Upper lobe of left lung (tissue), 6 donors: ENCODE measurements around the gene FER. TPM values are rescaled to one million over a fixed set of nuclear protein-coding genes. Genes with fewer than 3 reads are reported as not detected.
A peak's percentile ranks its signal among the peaks of the same experiment; 100 is the strongest.

ENCODE experiments used
- ATAC-seq, 2 donors: fragments of 200-7000 bp; cut with Tn5 transposase; one replicate each; pipeline ENCODE4 v1.9.1; 2022; ENCODE audit warnings: mild to moderate bottlenecking in 2 of 2, moderate library complexity in 2 of 2; ENCODE audit not compliant: low FRiP score in 2 of 2
- DNase-seq, 2 donors: peaks; one replicate each; pipeline ENCODE4 v3.0.0-alpha.2; 2019 to 2020
- H3K27ac ChIP-seq, 4 donors: fragments of 200-600 bp; sonication (generic); one replicate each; pipeline ENCODE4 v1.5.1; 2016 to 2019
- H3K27me3 ChIP-seq, 4 donors: fragments of 200-600 bp; sonication (generic); one replicate each; pipeline ENCODE4 v1.5.1; 2017 to 2019
- H3K36me3 ChIP-seq, 4 donors: fragments of 200-600 bp; sonication (generic); one replicate each; pipeline ENCODE4 v1.5.1; 2016 to 2019
- H3K4me1 ChIP-seq, 4 donors: fragments of 200-600 bp; sonication (generic); one replicate each; pipeline ENCODE4 v1.5.1; 2018 to 2019
- H3K4me3 ChIP-seq, 4 donors: fragments of 200-600 bp; sonication (generic); one replicate each; pipeline ENCODE4 v1.5.1; 2017 to 2019; ENCODE audit warnings: mild to moderate bottlenecking in 2 of 4, moderate library complexity in 1 of 4
- H3K9me3 ChIP-seq, 4 donors: fragments of 200-600 bp; sonication (generic); one replicate each; pipeline ENCODE4 v1.5.1; 2018 to 2019
- EP300 ChIP-seq, 4 donors: sonication (generic); formaldehyde crosslinking; IDR thresholded peaks; one replicate each; pipeline ENCODE4 v1.5.1; 2017; ENCODE audit warnings: antibody characterized with exemption in 4 of 4, control low read depth in 2 of 4
- POLR2A ChIP-seq, 4 donors: fragments of 450-650 bp; IDR thresholded peaks; one replicate each; pipeline ENCODE4 v1.5.1; 2016 to 2017; ENCODE audit warnings: antibody characterized with exemption in 4 of 4, mild to moderate bottlenecking in 2 of 4
- POLR2AphosphoS5 ChIP-seq, 2 donors: sonication (generic); formaldehyde crosslinking; IDR thresholded peaks; one replicate each; pipeline ENCODE4 v1.5.1; 2017; ENCODE audit warnings: antibody characterized with exemption in 2 of 2
- WGBS, 2 donors: methylation state at CpG; one replicate each; pipeline ENCODE4 v1.1.5; 2017 to 2018; 5-methylcytosine and 5-hydroxymethylcytosine counted together
- total RNA-seq, 6 donors: library from RNA; depleted of rRNA in 4 of 6; stranded (reverse); fragments of >200 nt in 4 of 6; gene quantifications; one replicate each; pipeline versions ENCODE4 v1.1.0 to v1.2.1, GENCODE V29; 2016 to 2021
- TF ChIP-seq, protein P1 (sequence below), 6 experiments: fragments of 450-650 bp in 4 of 6; fragments of 200-600 bp in 2 of 6; sonication (generic) in 2 of 6; IDR thresholded peaks; one replicate each; pipeline ENCODE4 v1.5.1; 2016 to 2019; ENCODE audit warnings: antibody characterized with exemption in 6 of 6
- donor health status: DM: no; HTN: no; CAD: no; lungs with moderate emphysema.
- donor health status: DM: no; HTN: yes; CAD: no; lungs with severe emphysema.

FER gene
- total RNA-seq, 6 donors from 2014 or later = 17.6 to 55.5 (median 27.9) TPM

DNA sequence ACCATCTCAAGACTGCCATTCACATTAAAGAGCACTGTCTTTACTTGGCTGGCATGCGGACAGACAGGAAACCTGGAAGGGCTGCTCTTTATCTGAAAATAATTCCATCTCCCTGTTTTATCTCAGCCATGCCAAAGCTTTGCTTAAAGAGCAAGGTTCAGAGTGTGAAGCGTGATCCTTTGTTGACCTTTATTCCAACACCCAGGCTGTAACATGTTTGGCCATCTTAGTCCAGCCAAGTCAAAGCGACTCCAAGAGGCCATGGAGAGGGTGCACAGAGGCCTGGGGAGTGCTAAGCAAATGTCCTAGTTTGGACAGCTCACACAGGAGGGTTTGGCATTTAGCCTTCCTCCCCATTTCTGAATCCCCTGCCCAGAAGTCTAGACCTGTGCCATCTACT, 467.3 kb downstream of the FER start:
- 77 to 92% methylated on average over 3 of the region's 3 CpGs for WGBS, 2 donors
- TF ChIP-seq POLR2A (IDR thresholded peaks at IDR 0.05) (no peak), EP300 (IDR thresholded peaks at IDR 0.05) (no peak), POLR2AphosphoS5 (IDR thresholded peaks at IDR 0.05) (no peak)
- TF ChIP-seq, protein P1, sequence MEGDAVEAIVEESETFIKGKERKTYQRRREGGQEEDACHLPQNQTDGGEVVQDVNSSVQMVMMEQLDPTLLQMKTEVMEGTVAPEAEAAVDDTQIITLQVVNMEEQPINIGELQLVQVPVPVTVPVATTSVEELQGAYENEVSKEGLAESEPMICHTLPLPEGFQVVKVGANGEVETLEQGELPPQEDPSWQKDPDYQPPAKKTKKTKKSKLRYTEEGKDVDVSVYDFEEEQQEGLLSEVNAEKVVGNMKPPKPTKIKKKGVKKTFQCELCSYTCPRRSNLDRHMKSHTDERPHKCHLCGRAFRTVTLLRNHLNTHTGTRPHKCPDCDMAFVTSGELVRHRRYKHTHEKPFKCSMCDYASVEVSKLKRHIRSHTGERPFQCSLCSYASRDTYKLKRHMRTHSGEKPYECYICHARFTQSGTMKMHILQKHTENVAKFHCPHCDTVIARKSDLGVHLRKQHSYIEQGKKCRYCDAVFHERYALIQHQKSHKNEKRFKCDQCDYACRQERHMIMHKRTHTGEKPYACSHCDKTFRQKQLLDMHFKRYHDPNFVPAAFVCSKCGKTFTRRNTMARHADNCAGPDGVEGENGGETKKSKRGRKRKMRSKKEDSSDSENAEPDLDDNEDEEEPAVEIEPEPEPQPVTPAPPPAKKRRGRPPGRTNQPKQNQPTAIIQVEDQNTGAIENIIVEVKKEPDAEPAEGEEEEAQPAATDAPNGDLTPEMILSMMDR (IDR thresholded peaks at IDR 0.05) = no peak
- DNase-seq = no peak
- ATAC-seq = no peak
- Histone ChIP-seq H3K36me3 (no peaks in the 10 kb centered on the region), H3K27ac (no peak overlapping the region), H3K9me3 (no peaks in the 10 kb centered on the region), H3K4me1 (no peaks in the 10 kb centered on the region), H3K4me3 (no peak overlapping the region), H3K27me3 (no peaks in the 10 kb centered on the region)

DNA sequence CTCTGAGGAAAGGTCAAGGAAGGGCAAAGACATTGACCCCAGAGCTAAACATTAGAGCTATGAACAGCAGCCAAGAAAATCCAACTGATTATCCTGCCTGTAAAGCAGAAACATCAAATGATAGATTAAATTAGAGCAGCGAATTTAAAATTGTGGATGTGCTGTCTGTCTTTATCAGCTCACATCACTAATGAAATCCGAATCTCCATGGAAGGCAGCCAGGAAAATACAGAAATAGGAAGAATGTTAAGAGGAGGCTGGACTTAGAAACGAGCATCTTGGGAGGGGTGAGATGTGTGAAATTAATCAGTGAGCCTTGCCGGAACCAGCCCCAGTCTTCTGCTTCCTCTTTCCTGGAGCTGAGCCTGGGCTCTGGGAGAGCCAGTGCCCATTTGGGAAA, 471.1 kb downstream of the FER start:
- Histone ChIP-seq H3K27ac (no peak overlapping the region), H3K4me3 (no peak overlapping the region), H3K27me3 (no peaks in the 10 kb centered on the region), H3K4me1 (no peaks in the 10 kb centered on the region), H3K36me3 (no peaks in the 10 kb centered on the region), H3K9me3 (no peaks in the 10 kb centered on the region)
- ATAC-seq (no peak), DNase-seq (no peak)
- 50 to 53% methylated on average over 4 of the region's 4 CpGs for WGBS, 2 donors
- TF ChIP-seq, protein P1 (IDR thresholded peaks at IDR 0.05) = no peak
- TF ChIP-seq EP300 (IDR thresholded peaks at IDR 0.05) (no peak), POLR2AphosphoS5 (IDR thresholded peaks at IDR 0.05) (no peak), POLR2A (IDR thresholded peaks at IDR 0.05) (no peak)

GRCh38 chr5:109223531-109223930, 475.8 kb downstream of the FER start:
- WGBS, 2 donors = 82 to 91% methylated on average over 9 of the region's 9 CpGs
- DNase-seq = peak in 1 of 2 donors; percentile 37
- H3K36me3 ChIP-seq = no peaks in the 10 kb centered on the region
- ATAC-seq = no peak
- no peak overlapping the region for H3K27ac ChIP-seq
- H3K27me3 ChIP-seq = no peaks in the 10 kb centered on the region
- no peak overlapping the region for H3K4me3 ChIP-seq
- H3K4me1 ChIP-seq = no peaks in the 10 kb centered on the region
- no peaks in the 10 kb centered on the region for H3K9me3 ChIP-seq
- TF ChIP-seq POLR2AphosphoS5 (IDR thresholded peaks at IDR 0.05) (no peak), EP300 (IDR thresholded peaks at IDR 0.05) (no peak), POLR2A (IDR thresholded peaks at IDR 0.05) (no peak)
- TF ChIP-seq, protein P1 (IDR thresholded peaks at IDR 0.05) = no peak

DNA sequence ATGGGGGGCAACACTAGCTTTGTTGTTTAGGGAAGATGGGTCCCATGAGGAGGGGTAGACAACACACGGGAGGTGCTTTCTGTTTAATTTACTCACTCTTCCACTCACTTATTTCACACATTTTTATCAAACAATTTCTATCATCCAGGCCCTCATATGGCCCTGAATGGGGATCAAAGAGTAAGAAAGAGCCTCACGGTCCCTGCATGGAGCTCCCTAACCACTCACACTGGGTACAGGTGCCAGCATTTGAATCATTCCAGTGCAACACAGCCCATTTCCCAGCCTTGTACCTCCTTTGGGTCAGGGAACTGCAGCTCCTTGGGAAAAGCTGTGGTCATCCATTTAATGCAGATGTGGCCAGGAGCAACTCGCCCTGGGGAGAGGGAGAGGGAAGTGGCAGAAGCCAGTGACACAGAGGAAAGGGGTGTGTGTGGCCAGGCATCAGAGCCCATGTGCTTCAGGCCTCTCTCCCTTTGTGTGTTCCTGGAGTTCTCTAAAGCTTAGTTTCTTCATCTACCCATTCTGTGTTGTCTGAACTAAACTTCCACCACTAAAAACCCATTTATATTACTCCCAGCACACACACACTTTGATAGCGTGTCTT, 476.7 kb downstream of the FER start:
- H3K27ac ChIP-seq = no peak overlapping the region
- H3K36me3 ChIP-seq = no peaks in the 10 kb centered on the region
- H3K4me1 ChIP-seq = no peaks in the 10 kb centered on the region
- no peak for ATAC-seq
- DNase-seq = no peak
- WGBS, 2 donors = 69 to 85% methylated on average over 4 of the region's 4 CpGs
- H3K4me3 ChIP-seq = no peak overlapping the region
- TF ChIP-seq POLR2A (IDR thresholded peaks at IDR 0.05) = no peak
- TF ChIP-seq, protein P1 (IDR thresholded peaks at IDR 0.05) = no peak
- no peak for TF ChIP-seq POLR2AphosphoS5 (IDR thresholded peaks at IDR 0.05)
- TF ChIP-seq EP300 (IDR thresholded peaks at IDR 0.05) = no peak
- no peaks in the 10 kb centered on the region for H3K9me3 ChIP-seq
- no peaks in the 10 kb centered on the region for H3K27me3 ChIP-seq
